ENCODE data around the gene MAP6D1. TPM values are rescaled to one million over a fixed set of nuclear protein-coding genes. Genes with fewer than 3 reads are reported as not detected.

MAP6D1 gene
- total RNA-seq, 2 donors from 2014 or later, result 1.00 to 1.4 TPM

DNA sequence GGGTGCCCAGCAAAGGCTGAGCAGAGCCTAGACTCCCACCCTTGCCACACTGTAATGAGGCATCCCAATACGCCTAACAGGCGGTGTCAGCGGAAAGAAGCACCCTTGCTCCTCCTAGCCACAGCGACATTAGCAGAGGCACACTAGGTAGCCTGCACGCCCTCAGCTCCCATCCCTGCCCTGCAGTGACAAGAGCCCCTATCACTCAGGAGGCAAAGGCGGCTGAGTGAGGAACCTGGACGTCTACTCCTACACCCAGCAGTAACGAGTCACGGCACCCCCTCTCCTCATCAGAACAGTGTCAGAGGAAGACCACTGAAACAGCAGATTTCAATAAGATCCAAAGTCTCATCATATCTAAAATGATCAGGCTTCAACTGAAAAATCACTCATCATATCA, 12.0 kb upstream of the MAP6D1 start:
- Mint-ChIP-seq H3K27ac (no peak overlapping the region), H3K27me3 (ENCODE audit: low read depth) (no peaks in the 10 kb centered on the region), H3K4me1 (ENCODE audit: low read depth) (no peaks in the 10 kb centered on the region), H3K36me3 (ENCODE audit: insufficient read depth in 2 of 2) (peaks cover 3 to 12% of the 10 kb centered on the region in 2 donors), H3K9me3 (no peaks in the 10 kb centered on the region), H3K4me3 (no peak overlapping the region)
- peak; percentile 51 to 86 for ATAC-seq (replicated peaks in 1 of 2)
- DNase-seq, result no peak

DNA sequence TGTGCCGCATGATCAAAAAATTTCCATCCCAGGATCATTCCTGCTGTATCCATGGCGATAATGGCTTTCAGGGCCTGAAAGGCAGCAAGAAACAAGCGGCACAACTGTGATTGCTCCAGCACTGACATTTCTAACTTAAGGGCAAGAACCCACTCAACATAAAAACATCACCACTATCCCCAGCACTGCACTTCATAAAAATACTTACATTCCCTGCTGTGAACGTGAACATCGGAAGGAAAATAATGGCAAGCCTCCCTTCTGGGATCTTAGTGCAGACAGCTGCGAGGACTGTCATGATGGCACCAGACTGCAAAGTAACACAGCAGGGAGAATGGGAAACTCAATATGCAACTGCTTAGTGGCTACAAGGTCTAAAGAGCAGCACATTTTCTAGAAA, 8.1 kb upstream of the MAP6D1 start:
- no peaks in the 10 kb centered on the region for H3K9me3 Mint-ChIP-seq
- no peaks in the 10 kb centered on the region for H3K4me1 Mint-ChIP-seq (ENCODE audit: low read depth)
- no peak for ATAC-seq (replicated peaks in 1 of 2)
- no peak for DNase-seq
- H3K27me3 Mint-ChIP-seq (ENCODE audit: low read depth), result no peaks in the 10 kb centered on the region
- peaks cover 0 to 5% of the 10 kb centered on the region in 2 donors for H3K36me3 Mint-ChIP-seq (ENCODE audit: insufficient read depth in 2 of 2)
- H3K27ac Mint-ChIP-seq, result no peak overlapping the region
- H3K4me3 Mint-ChIP-seq, result no peak overlapping the region

DNA sequence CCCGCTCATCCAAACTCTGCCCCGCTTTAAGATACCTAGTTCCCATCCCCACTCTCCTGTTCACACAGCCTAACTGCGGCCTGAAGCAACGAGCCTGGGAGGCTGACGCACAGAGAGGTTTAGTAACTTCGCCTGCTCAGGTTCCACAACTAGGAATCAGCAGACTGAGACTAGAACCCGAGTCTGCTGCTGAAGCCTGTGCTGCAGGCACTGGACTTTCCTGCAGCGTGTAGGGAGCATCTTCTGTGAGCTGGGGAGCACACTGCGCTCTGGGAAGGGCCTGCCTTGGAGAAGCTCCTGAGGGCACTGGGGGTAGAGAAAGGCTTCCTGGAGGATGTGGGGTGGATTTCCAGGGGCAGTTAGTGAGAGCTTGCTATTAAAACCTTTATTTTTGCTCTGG, 4.8 kb upstream of the MAP6D1 start:
- ATAC-seq (replicated peaks in 1 of 2) (no peak), DNase-seq (no peak)
- peaks cover 0 to 3% of the 10 kb centered on the region in 2 donors for H3K36me3 Mint-ChIP-seq (ENCODE audit: insufficient read depth in 2 of 2)
- H3K4me3 Mint-ChIP-seq, result no peak overlapping the region
- no peaks in the 10 kb centered on the region for H3K9me3 Mint-ChIP-seq
- no peak overlapping the region for H3K27ac Mint-ChIP-seq
- no peaks in the 10 kb centered on the region for H3K4me1 Mint-ChIP-seq (ENCODE audit: low read depth)
- H3K27me3 Mint-ChIP-seq (ENCODE audit: low read depth), result no peaks in the 10 kb centered on the region

DNA sequence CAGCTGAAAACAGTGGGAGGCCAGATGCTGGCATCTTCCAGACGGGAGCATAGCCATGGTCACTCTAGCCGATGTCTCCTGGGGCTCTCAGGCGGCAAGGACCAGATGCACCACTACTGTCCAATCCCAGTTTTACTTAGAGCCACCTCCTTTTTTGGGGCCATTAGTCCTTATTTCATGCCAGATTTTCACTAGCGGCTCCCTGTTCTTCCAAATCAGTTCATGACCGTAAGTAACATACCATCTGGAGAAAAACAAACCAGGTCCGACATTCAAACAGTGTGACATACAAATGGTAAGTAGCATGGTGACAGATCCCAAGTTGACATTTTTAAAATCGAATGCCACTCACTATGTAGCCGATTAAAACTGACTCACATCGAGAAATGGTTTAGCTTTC, 4.1 kb upstream of the MAP6D1 start:
- ATAC-seq (replicated peaks in 1 of 2), result no peak

DNA sequence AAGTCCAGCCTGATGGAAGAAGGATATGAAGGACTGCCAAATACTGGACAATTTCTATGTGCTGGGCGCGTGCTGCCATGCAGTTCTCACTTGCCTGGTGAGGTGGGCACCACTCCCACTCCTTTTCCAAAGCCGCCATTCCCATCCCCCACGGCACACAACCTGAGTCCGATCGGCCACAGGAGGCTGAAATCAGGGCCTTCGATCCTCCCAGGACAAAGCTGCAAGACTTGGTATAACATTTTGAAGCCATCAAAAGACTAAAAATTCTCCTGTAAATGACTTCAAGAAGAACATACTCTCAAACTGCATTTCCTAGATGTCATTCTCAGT, 3.1 kb upstream of the MAP6D1 start:
- peaks cover 7% of the 10 kb centered on the region for H3K27me3 Mint-ChIP-seq (ENCODE audit: low read depth)
- DNase-seq (no peak), ATAC-seq (replicated peaks in 1 of 2) (no peak)
- H3K4me1 Mint-ChIP-seq (ENCODE audit: low read depth), result peaks cover 8% of the 10 kb centered on the region
- no peak overlapping the region for H3K27ac Mint-ChIP-seq
- no peaks in the 10 kb centered on the region for H3K36me3 Mint-ChIP-seq (ENCODE audit: insufficient read depth in 2 of 2)
- H3K9me3 Mint-ChIP-seq, result no peaks in the 10 kb centered on the region
- H3K4me3 Mint-ChIP-seq, result no peak overlapping the region

More for the DNA sequence above, 4.1 kb upstream of the MAP6D1 start:
- no peaks in the 10 kb centered on the region for H3K27me3 Mint-ChIP-seq (ENCODE audit: low read depth)
- no peaks in the 10 kb centered on the region for H3K9me3 Mint-ChIP-seq
- no peak overlapping the region for H3K4me3 Mint-ChIP-seq
- H3K36me3 Mint-ChIP-seq (ENCODE audit: insufficient read depth in 2 of 2), result peaks cover 0 to 3% of the 10 kb centered on the region in 2 donors
- H3K27ac Mint-ChIP-seq, result no peak overlapping the region
- peaks cover 1% of the 10 kb centered on the region for H3K4me1 Mint-ChIP-seq (ENCODE audit: low read depth)
- no peak for DNase-seq

DNA sequence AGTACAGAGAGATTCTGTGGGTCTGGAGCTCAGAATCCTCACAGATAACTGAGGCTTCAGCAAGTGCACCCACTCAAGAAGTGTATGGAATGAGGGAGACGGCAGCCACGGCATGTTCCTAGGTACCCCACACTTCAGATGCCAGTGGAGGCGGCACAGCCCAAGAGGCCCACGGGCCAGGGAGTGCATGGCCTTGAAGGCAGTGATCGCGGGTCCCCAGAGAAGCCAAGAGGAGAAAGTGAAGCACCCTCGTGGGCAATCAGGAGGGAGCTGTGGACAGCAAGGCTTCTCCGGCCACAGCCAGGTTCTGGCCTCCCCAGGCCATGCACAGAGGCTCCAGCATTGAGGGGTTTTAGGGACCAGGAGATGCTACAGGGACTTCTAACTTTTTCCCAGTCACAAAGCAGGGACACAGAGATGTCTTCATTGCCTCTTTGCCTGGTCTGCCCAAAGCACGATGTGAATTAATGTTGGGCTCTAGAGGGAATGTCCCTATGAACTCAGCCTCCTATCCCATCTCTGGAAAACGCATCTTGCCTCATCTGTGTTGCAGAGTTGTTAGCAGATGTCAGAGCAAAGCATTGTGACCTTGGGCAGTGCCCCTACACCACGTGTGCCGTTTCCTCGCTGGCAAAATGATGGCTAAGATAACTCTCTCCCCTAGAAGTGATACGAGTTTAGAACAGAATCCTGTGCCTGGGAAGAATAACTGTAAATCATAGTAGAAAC, 2.6 kb upstream of the MAP6D1 start:
- DNase-seq, result no peak
- H3K27ac Mint-ChIP-seq, result no peak overlapping the region
- no peak overlapping the region for H3K4me3 Mint-ChIP-seq
- no peaks in the 10 kb centered on the region for H3K36me3 Mint-ChIP-seq (ENCODE audit: insufficient read depth in 2 of 2)
- H3K27me3 Mint-ChIP-seq (ENCODE audit: low read depth), result peaks cover 7% of the 10 kb centered on the region
- H3K4me1 Mint-ChIP-seq (ENCODE audit: low read depth), result peaks cover 8% of the 10 kb centered on the region
- ATAC-seq (replicated peaks in 1 of 2), result no peak
- H3K9me3 Mint-ChIP-seq, result no peaks in the 10 kb centered on the region

DNA sequence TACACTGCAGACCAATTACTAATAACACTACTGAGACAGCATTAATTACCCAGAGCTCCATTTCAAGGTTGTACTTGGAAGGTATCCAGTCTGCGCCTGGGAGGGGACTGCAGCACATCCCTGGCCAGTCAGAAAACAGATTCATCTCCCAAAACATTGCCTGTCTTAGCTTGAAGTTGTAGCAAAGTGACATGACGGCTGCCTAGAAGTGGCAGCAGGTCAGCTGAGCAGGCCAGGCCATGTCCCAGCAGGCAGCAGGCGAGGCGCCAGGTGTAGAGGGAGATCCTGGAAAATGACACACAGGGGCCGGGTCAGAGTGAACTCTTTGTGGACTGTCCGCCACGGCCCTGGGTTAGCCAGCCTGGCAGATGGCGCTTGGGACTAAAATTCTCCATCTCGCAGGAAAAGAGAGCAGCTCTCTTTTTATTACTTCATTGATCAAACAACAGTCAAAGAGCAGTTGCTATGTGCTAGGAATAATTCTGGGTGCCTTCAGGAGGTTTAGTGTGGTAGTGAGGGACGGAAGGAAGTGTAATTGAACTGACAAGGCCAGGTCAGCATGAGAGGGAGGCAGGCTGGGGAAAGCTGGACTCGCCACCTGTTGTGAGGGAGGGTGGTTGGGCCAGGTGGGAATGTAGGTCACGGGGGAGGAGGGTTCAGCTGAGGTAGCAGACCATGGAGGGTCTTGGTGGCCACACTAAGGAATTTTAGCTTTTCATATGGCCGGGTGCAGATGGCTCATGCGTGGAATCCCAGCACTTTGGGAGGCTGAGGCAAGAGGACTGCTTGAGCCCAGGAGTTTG, 1.3 kb upstream of the MAP6D1 start:
- Mint-ChIP-seq H3K27me3 (ENCODE audit: low read depth) (peaks cover 7% of the 10 kb centered on the region), H3K36me3 (ENCODE audit: insufficient read depth in 2 of 2) (no peaks in the 10 kb centered on the region), H3K27ac (peak overlapping the region; percentile 30), H3K4me1 (ENCODE audit: low read depth) (peaks cover 8% of the 10 kb centered on the region), H3K4me3 (peak overlapping the region; percentile 56 to 61), H3K9me3 (no peaks in the 10 kb centered on the region)
- no peak for DNase-seq
- no peak for ATAC-seq (replicated peaks in 1 of 2)

DNA sequence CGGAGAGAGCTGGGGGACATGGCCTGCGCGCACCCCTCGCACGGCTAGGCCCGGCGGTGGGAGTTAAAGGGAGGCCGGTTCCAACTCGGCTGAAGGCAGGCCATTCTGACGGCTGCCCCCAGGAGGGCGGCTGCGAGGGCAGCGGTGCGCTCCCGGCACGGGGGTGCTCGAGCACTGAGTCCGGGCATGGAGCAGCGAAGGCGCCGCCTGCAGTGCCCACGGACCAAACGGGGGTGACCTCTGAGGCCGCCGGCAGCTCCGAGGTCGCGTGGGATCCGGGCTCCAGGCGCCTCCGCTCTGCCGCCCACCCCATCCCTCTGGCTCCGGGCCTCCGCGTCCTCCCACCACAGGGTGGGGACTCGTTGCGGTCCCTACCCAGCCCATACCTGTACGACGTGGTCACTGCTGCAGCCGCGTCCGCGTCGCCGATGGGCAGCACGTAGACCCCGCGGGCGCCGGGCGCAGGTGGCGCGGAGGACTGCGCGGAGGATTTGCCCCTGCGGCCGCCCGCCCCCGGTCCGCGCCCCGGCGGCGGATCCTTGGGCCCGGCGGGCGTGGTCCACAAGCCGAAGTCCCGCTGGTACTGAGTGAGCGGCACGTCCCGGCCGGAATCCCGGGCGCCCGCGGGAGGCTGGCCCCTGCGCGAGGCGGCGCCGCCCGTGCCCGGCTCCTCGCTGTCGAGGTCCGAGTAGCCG, 469 bp downstream of the MAP6D1 start:
- Mint-ChIP-seq H3K27me3 (ENCODE audit: low read depth) (peaks cover 7% of the 10 kb centered on the region), H3K9me3 (no peaks in the 10 kb centered on the region), H3K4me3 (peak overlapping the region; percentile 81 to 94), H3K36me3 (ENCODE audit: insufficient read depth in 2 of 2) (no peaks in the 10 kb centered on the region), H3K4me1 (ENCODE audit: low read depth) (peaks cover 8% of the 10 kb centered on the region), H3K27ac (no peak overlapping the region)
- peak; percentile 47 to 53 for DNase-seq
- ATAC-seq (replicated peaks in 1 of 2), result peak; percentile 55 to 66

DNA sequence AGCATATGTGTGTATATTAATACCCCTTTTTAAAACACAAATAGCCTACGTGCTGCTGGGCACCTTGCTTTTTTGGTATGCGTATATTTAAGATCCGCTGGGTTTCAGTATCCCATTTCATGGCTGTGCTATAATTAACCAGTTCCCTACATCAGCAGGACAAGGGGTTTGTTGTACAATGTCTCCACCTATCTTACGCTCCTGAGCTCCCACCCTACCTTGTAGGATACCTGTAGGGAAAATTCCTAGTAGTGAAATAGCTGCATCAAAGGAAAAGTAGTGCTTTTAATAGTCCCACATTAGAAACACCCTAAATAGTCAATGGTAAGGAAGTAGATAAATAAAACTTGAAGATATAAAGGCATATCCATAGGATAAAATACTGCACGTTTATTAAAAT, 1.4 kb downstream of the MAP6D1 start:
- Mint-ChIP-seq H3K9me3 (no peaks in the 10 kb centered on the region), H3K4me1 (ENCODE audit: low read depth) (peaks cover 8% of the 10 kb centered on the region), H3K4me3 (peak overlapping the region; percentile 81 to 94), H3K27ac (peak overlapping the region; percentile 76), H3K36me3 (ENCODE audit: insufficient read depth in 2 of 2) (peaks cover 0 to 1% of the 10 kb centered on the region in 2 donors), H3K27me3 (ENCODE audit: low read depth) (peaks cover 7% of the 10 kb centered on the region)
- DNase-seq (no peak), ATAC-seq (replicated peaks in 1 of 2) (no peak)

DNA sequence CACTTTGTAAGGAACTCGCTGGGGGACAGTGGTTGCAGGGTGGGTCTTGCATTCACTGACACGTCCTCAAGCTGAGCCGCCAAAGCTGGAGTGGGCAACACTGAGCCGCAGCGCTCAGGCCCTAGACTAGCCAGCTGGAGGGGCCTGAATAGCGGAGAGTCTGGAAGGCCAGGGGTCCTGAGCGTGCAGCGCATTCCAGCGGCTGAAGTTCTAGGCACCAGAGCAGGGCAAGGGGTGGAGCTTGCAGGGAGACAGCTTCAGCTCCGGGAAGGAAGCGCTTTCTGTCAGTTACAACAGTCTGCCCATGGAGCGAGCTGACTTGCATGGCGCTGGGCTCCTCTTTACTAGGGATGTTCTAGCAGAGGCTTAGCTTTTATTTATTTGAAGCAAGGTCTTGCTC, 2.7 kb downstream of the MAP6D1 start:
- Mint-ChIP-seq H3K27ac (no peak overlapping the region), H3K36me3 (ENCODE audit: insufficient read depth in 2 of 2) (peaks cover 0 to 1% of the 10 kb centered on the region in 2 donors), H3K27me3 (ENCODE audit: low read depth) (peaks cover 7% of the 10 kb centered on the region), H3K4me3 (no peak overlapping the region), H3K4me1 (ENCODE audit: low read depth) (peaks cover 8% of the 10 kb centered on the region), H3K9me3 (no peaks in the 10 kb centered on the region)
- DNase-seq (no peak), ATAC-seq (replicated peaks in 1 of 2) (no peak)

DNA sequence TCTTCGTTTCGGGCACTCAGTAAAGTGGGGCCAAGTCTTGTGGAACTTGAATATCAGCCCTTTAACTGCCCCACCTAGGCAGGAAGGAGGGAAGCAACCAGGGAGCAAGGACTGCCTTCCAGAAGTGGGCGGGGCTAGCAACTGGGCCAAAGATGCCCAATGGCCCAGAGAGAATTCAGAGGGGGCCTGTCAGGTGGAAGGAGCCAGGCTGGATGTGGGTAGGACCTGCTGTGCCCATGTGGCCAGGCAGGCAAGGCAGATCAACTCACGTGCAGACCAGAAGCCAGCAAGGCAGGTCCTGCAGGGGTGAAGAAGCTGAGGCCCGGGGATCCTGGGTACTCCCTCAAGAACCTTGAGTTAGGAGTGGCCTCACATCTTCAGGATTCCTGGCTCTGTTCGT, 5.5 kb downstream of the MAP6D1 start:
- Mint-ChIP-seq H3K27me3 (ENCODE audit: low read depth) (peaks cover 7% of the 10 kb centered on the region), H3K36me3 (ENCODE audit: insufficient read depth in 2 of 2) (peaks cover 0 to 1% of the 10 kb centered on the region in 2 donors), H3K4me3 (no peak overlapping the region)

DNA sequence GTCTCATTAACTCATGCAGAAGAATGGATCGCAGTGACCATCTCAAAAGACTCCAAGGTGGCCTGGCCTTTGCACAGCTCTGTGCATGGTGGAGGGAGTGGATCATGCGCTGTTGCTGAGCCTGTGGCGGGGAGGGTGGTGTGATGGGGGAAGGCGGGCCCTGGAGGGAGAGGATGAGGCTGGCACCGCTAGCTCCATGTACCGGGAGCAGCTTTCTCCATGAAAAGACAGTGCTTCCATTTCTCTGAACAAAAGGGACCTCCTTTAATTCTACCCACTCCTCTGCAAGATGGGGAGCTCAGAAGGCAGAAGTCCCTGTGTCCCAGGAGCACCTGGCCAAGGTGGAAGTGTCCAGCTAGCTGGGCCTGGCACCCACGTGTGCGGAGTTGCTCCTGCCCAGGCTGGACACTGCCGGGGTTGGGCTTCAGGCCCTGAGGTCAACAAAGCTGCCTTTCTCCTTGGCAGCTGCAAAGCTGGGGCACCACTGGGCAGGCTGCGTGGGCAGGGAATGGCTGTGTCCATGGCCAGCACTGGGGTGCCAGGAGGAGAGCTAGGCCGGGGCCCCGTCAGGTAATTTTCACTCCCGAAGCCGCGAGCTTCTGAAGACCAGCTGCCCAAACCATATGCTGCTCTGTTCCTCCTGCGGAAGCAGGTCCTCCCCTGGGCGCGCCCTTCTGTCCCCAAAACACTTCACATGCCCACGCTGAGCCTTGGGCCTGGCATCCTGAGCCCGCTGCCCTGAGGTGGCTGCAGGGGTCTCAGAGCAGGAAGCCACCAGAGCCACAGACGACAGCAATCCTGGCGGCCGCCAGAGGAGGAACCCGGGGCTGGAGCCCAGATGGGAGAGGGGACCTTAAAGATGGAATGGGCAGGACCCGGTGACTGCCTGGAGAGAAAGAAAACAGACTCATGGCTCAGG, 6.4 kb downstream of the MAP6D1 start:
- DNase-seq, result no peak
- peaks cover 15% of the 10 kb centered on the region for H3K4me1 Mint-ChIP-seq (ENCODE audit: low read depth)
- H3K27ac Mint-ChIP-seq, result peak overlapping the region; percentile 27
- H3K9me3 Mint-ChIP-seq, result no peaks in the 10 kb centered on the region
- no peak overlapping the region for H3K4me3 Mint-ChIP-seq
- H3K27me3 Mint-ChIP-seq (ENCODE audit: low read depth), result peaks cover 3% of the 10 kb centered on the region
- peaks cover 0 to 1% of the 10 kb centered on the region in 2 donors for H3K36me3 Mint-ChIP-seq (ENCODE audit: insufficient read depth in 2 of 2)
- ATAC-seq (replicated peaks in 1 of 2), result peak in 1 of 2 donors; percentile 13

More for the DNA sequence above, 5.5 kb downstream of the MAP6D1 start:
- ATAC-seq (replicated peaks in 1 of 2) (no peak), DNase-seq (no peak)
- Mint-ChIP-seq H3K27ac (no peak overlapping the region), H3K9me3 (no peaks in the 10 kb centered on the region), H3K4me1 (ENCODE audit: low read depth) (peaks cover 21% of the 10 kb centered on the region)

Data from activated T-cell treated with anti-CD3 and anti-CD28 coated beads, Interleukin-2, amount 50 U/mL, for 72 hours (primary cell).